ACHN (cell line): ENCODE data around the gene DOK1.

ENCODE experiments used
- DNase-seq: peaks from one replicate; pipeline ENCODE4 v3.0.0-alpha.2; 2015
- in situ Hi-C: cut with HindIII; loops from 2 replicates; pipeline ENCODE4 v1.10.0; 2017; ENCODE audit warnings: low sequenced_read_pairs, low pct_ligation_motif_present, low pct_unique_long_range_greater_than_20kb

The DOK1 gene

DNA sequence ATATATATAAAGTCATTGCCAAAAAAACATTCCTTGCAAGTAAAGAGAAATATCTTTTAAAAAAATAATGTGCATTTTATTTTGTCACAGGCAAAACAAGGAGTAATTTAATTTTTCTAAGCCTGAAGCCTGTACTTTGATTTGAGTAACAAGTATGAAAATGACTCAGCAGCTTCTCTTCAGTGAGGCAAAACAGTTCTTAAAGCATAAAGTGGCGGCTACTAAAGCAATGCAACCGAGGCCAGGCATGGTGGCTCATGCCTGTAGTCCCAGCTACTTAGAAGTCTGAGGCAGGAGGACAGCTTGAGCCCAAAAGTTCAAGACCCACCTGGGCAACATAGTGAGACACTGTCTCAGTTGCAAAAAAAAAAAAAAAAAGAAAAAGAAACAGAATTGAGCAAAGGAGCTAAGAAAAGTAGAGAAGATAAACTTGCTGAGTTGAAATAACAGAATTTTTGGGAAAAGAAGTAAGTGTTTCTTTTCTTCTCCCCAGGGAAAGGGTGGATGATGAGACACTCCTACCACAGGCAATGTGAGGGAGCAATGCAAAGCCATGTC lies 29.6 kb downstream of the DOK1 start:
- DNase-seq, result peak; percentile 38
- in situ Hi-C loops, result no loop called here

DNA sequence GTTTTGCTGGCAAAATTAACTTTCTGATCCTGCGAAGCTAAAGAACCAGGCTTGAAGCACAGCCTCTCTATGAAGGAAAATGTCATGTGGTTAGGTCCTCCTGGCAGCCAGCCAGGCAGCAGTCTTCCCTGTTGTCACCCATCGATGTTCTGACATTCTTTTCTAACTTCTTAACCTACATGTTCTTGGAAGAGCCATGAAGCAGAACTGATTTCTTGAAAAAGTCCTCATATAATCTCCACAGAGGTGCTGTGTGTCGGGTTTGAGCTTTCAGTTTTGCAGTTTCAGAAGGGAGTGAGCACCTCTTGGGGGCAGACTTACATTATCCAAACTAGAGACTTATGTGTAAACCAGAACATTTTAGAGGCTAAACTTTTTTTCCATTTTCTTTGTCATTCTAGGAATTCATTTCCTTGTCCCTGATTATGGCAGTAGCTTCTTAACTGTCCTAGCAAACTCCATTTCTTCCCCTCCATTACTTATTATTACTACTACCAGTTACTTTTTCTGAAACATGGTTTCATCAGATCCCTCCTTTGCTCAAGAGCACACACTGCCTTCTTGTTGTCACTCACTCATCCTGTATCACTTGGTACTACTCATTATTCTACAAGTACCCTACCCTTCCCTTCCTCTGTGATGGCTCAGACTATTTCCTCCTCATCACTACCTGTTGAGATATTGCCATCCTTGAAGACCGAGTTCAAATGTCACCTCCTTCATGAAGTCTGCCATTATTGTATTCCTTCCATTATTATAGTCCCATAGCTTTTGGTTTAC lies 31.1 kb downstream of the DOK1 start:
- in situ Hi-C loops, result no loop called here
- DNase-seq, result no peak

DNA sequence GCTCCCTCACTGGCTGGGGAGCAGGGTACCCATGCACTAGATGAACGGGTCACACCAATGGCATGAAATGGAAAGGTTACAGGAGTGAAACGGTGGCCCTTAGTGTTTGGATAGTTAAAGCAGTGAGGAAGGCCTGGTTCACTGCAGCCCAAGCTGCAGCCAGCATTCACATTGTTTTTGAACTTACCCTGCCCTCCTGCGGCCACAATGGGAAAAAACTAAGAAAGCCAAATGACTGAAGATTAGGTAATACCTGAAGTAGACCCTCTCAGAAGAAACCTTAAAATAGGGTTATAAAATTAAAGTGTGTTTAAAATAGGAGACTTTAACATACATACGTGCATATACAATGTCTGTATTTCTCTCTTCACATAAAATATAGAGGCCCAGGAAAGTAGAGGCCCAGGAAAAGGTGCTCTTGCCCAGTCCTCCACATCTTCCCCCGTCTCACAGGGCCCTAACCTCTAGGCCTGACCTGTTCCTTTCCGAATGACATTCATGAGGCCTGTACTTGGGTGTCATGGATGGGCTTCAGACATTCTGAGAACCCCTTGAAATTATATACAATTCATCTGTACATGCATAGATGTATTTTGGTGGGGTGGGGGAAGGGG lies 33.3 kb downstream of the DOK1 start:
- DNase-seq, result peak; percentile 72
- in situ Hi-C loops, result no loop called here

DNA sequence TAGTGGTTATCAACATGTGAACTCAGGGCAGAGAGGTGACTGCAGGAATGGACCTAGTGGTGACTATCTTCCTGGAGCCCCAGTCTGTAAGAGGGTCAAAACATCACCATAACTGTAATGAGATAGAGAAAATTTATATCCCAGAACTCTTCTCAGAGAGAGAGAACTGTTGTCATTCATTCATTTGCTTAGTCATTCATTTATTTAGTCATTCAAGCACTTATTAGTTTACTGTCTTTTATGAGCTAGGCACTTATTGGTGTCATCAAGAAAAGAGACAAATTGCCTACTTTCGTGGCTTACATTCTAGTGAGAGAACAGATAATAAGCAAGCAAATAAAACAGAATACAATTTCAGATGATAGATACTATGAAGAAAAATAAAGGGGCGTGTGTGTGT lies 34.1 kb downstream of the DOK1 start:
- DNase-seq, result no peak
- in situ Hi-C loops, result no loop called here

DNA sequence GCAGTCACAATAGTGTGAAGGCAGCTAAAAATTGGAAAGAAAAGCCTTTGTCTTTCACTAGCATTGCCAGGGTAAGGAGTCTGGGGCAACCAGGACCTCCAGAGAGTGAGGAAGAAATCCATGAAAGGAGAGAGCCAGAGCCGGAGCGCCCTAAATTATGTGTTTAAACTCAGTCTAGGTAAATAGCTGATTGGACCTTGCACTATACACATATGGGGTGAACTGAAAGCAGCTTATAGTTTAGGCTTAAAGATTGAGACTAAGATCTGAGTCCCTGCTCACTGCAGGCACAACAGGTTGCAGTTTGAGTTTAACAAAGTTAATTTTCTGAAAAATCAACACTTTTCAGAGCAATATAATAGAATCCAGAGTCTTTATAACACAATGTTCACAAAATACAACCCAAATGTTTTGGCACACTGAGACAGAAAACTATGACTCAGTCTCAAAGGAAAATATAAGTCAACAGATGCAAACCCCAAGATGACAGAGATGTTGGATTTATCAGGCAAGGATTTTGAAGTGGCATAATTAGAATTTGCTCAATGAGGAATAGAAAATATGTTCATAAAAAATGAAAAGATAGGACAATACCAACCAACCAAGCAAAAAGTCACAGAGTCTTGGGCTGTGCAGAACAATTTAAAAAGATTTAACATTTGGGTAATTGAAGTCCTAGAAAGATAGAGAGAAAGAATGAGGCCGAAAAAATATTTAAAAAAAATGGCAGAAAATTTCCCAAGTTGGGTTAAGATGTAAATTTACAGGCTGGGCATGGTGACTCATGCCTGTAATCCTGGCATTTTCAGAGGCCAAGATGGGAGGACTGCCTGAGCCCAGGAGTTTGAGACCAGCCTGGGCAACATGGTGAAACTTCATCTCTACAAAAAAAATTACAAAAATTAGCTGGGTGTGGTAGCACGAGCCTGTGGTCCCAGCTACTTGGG lies 39.6 kb downstream of the DOK1 start:
- in situ Hi-C loops, result no loop called here

DNA sequence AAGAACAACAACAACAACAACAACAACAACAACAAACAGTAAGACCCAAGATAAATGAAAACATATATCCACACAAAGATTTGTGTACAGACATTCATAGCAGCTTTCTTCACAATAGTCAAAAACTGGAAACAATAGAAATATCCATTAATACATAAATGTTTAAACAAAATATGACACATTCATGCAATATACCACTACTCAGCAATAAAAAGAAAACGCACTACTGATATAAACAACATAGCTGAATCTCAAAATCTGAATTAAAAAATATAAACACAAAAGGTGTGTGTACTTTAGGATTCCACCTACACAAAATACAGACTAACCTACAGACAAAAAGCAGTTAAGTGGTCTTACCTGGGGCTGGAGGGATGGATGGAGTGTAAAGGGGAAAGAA lies 42.1 kb downstream of the DOK1 start:
- in situ Hi-C loops, result no loop called here
- no peak for DNase-seq

More for the DNA sequence above, 39.6 kb downstream of the DOK1 start:
- DNase-seq, result no peak

DNA sequence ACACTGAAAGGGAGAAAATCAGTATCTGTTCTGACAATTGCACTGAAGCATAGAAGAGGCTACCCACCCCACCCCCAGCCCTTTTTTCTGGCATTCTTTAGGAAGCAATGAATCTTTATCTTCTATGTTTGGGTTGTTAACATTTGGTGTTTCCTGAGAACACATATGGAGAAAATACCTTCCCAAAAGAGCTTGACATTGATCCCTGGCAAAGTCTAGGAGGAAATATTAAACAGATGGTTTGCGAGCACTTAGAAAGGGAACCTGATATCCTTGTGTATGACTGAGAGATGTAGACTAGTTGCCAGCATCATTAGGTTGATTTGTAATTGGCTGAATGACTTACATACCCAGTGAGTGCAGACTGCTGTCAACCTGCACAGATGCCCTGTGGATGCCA lies 42.9 kb downstream of the DOK1 start:
- DNase-seq, result no peak
- in situ Hi-C loops, result no loop called here

DNA sequence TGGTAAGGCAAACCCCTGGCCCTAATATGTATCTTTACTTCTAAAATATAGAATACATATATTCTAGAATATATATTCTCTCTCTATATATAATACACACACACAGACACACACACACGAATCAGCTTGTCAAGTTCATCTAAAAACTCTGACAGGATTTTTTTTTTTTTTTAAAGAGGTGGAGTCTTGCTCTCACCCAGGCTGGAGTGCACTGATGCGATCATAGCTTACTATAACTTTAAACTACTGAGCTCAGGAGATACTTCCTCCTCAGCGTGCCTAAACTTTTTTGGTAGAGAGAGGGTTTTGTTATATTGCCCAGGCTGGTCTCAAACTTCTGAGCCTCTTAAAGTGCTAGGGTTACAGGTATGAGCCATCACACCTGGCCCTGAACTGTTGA lies 45.2 kb downstream of the DOK1 start:
- DNase-seq, result no peak
- in situ Hi-C loops, result no loop called here

DNA sequence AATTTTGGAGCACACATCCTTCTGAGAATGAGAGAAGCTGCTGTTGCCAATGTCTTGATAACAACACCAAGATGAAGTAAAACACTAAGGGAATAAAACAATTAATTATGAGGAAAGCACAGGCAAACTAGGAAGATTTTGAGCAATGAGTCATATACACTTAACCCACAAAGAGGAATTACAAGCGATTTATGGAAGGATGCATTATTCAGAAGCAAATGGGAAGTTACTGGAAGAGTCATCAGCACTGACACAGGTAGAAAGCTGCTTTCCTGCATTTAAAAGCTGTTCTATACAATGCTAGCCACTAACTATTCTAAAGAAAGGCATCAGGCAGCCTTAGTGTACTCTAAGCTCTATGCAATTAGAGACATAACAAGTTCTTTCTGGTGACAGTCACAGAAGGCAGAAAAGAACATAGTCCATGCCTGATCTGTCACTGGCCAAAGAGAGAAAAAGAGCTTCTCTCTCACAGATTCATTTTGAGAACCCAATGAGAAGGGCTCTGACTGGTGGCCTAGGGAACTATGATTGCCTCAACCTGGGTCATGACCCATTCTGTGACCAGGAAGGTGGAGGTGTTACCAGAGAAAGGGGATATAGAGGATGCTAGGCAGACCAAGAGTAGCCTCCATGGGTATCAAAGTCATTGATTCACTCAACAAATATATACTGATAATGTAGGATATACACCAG lies 48.2 kb downstream of the DOK1 start:
- no peak for DNase-seq
- in situ Hi-C loops, result no loop called here

DNA sequence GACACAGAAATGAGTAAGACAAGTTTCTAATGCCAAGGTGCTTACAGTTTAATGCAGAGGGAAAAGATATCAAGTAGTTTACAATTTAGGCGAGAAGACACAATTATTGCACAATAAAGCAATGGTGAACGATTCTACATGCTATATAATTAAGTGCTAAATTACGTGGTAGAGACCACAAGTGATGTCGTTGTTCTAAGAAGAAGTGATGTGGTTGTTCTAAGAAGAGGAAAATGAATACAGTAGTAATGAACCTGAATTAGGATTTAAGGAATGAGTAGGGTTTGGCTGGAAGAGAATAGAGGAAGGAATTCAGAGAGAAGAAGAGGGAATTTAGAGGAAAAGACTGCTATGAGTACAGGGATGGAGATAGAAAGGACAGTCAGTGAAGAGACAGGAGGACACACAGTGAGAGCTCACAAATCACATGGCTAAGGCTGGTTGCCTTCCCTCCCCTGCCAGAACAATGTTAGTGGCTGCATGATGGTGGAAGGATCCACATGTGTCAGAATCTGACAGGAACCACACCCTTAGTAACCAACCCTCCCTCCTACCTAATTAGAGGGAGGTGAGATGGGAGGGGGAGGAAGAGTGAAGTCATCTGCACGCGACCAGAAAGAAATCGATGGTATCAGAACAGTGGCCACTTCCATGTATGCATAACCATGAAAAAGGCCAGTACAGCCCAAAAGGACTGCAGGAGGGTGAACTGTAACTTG lies 48.9 kb downstream of the DOK1 start:
- DNase-seq, result no peak
- in situ Hi-C loops, result no loop called here

DNA sequence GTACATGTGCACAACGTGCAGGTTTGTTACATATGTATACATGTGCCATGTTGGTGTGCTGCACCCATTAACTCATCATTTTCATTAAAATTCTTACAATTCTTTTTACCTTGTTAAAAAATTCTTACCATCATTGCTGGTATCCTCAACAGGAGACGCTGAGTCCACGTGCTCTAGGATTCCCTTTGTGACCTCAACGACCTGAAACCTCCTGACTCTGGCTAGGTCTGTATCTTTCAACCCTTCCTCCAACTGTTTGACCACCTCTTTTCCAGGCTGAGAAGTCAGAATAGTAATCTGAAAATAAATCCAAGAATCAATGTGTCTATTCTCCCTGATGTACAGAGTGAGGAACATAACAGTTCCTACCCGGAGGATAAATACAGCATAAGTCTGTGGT lies 52.4 kb downstream of the DOK1 start:
- in situ Hi-C loops, result no loop called here

More for the DNA sequence above, 52.4 kb downstream of the DOK1 start:
- DNase-seq, result no peak
